ENCODE results near the gene CXorf58. TPM values are rescaled to one million over a fixed set of nuclear protein-coding genes. Genes with fewer than 3 reads are reported as not detected.

The CXorf58 gene
- total RNA-seq, 1 donor from 2014 or later: not detected

- DNase-seq (ENCODE audit: low spot score) (no peak), ATAC-seq (no peak)
These were observed 7.5 kb upstream of the CXorf58 start for GRCh38 chrX:23900220-23900797.

- no peak for DNase-seq (ENCODE audit: low spot score)
- ATAC-seq: peak; percentile 14
These were observed 6.7 kb upstream of the CXorf58 start for GRCh38 chrX:23901060-23901459.

- ATAC-seq (peak; percentile 95), DNase-seq (ENCODE audit: low spot score) (peak; percentile 56)
These were observed 6.0 kb upstream of the CXorf58 start for GRCh38 chrX:23901805-23902204.

- ATAC-seq (peak; percentile 82), DNase-seq (ENCODE audit: low spot score) (no peak)
These were observed 5.4 kb upstream of the CXorf58 start for GRCh38 chrX:23902419-23902818.

- no peak for DNase-seq (ENCODE audit: low spot score)
- no peak for ATAC-seq
These were observed 3.7 kb upstream of the CXorf58 start for GRCh38 chrX:23904096-23904495.

- DNase-seq (ENCODE audit: low spot score) (no peak), ATAC-seq (peak; percentile 1)
These were observed 702 bp upstream of the CXorf58 start for GRCh38 chrX:23907111-23907497.

- DNase-seq (ENCODE audit: low spot score) (no peak), ATAC-seq (no peak)
These were observed 606 bp downstream of the CXorf58 start for GRCh38 chrX:23908219-23909004.

- no peak for ATAC-seq
- no peak for DNase-seq (ENCODE audit: low spot score)
These were observed 3.5 kb downstream of the CXorf58 start for GRCh38 chrX:23911126-23911835.

- ATAC-seq (no peak), DNase-seq (ENCODE audit: low spot score) (no peak)
These were observed 11.3 kb downstream of the CXorf58 start for GRCh38 chrX:23919148-23919547.

GRCh38 chrX:23919706-23920320, 12.0 kb downstream of the CXorf58 start:
- DNase-seq (ENCODE audit: low spot score) (no peak), ATAC-seq (peak; percentile 29)

- DNase-seq (ENCODE audit: low spot score) (no peak), ATAC-seq (no peak)
These were observed 18.2 kb downstream of the CXorf58 start for GRCh38 chrX:23926015-23926414.

GRCh38 chrX:23930894-23931604, 23.2 kb downstream of the CXorf58 start:
- ATAC-seq (no peak), DNase-seq (ENCODE audit: low spot score) (no peak)

- ATAC-seq (no peak), DNase-seq (ENCODE audit: low spot score) (no peak)
These were observed 24.2 kb downstream of the CXorf58 start for GRCh38 chrX:23932046-23932445.

GRCh38 chrX:23935106-23935505, 27.3 kb downstream of the CXorf58 start:
- DNase-seq (ENCODE audit: low spot score) (no peak), ATAC-seq (no peak)

- no peak for DNase-seq (ENCODE audit: low spot score)
- ATAC-seq: no peak
These were observed 28.4 kb downstream of the CXorf58 start for GRCh38 chrX:23936180-23936579.

- ATAC-seq (no peak), DNase-seq (ENCODE audit: low spot score) (no peak)
These were observed 29.3 kb downstream of the CXorf58 start for GRCh38 chrX:23937100-23937499.

GRCh38 chrX:23938690-23939089, 30.9 kb downstream of the CXorf58 start:
- ATAC-seq (no peak), DNase-seq (ENCODE audit: low spot score) (no peak)

GRCh38 chrX:23939203-23939602, 31.4 kb downstream of the CXorf58 start:
- no peak for ATAC-seq

GRCh38 chrX:23944234-23944633, 36.4 kb downstream of the CXorf58 start:
- no peak for ATAC-seq
- DNase-seq (ENCODE audit: low spot score): no peak

More at GRCh38 chrX:23939203-23939602, 31.4 kb downstream of the CXorf58 start:
- DNase-seq (ENCODE audit: low spot score): no peak

- ATAC-seq (no peak), DNase-seq (ENCODE audit: low spot score) (no peak)
These were observed 37.4 kb downstream of the CXorf58 start for GRCh38 chrX:23945206-23945605.

- DNase-seq (ENCODE audit: low spot score) (no peak), ATAC-seq (no peak)
These were observed 44.6 kb downstream of the CXorf58 start for GRCh38 chrX:23952391-23952790.
